NOMO-1 (cell line): ENCODE results near the gene HPGD.

Source experiments
- DNase-seq, 2 experiments: peaks; one replicate each; lab custom pipeline; 2025; ENCODE audit not compliant: unreplicated experiment in 2 of 2; lab: John Stamatoyannopoulos, UW

The HPGD gene

GRCh38 chr4:174522183-174523024 is at the start of gene HPGD:
Gene HPGD, minus strand, starts transcription at chr4:174522488. Its CDS starts 37 bp downstream, at chr4:174522451.
- DNase-seq: peak; percentile 87 to 88

GRCh38 chr4:174564529-174564928 is 42.2 kb upstream of the HPGD start:
- DNase-seq: peak in 1 of 2 experiments; percentile 27

DNA sequence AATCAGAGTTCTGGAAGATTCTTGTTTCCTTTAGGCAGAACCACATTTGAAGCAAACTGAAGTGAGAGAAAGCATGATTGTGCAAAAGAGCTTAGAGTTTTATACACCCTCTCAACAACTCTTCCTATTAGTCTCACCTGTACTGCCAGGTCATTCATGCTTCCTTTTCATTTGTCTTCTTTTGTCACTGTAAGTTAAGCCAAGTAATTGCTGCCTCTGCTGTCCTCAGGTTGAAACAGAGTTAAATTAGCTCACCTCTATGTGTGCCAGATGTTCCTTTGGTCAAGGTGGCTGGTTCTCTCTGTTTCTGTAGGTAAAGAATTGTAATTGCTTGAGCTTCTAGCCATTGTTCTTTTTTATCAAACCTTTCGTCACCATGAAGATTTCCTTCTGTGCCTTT is 41.1 kb upstream of the HPGD start:
- DNase-seq: no peak

DNA sequence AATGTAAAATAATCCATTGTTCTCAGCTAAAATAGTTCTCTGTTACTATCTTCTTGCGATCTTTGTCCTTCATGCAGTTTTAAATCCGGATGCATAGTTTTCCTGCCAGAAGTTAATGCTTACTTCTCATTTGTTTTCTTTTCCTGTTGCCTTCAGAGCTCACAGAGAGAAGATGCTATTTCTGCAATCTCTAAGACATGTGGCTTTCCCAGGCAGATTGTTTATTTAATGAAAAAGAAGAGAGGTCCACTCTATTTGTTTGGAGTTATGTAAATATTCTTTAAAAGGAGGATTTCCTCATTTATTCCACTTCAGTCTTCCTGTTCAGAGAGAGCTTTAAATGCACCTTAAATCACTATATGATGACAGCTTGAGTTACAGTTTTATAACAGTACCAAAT is 39.3 kb upstream of the HPGD start:
- no peak for DNase-seq

DNA sequence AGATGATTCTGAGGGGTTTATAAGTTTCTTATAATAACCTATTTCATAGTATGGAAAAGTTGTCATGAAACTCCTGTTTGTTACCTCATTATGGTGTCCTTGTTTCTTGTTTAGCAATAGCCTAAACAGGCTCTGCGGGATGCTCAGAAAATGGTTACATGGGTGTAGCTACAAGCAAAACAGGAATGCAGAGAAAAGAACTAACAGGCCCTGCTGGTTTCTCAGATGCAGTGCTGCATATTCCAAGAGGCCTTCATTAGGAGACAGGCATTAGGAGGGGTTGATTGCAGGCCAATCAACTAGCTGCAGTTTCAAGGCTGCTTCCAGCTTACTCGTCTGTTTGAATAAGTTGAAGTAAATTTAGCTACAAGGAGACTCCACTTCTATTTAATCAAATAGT is 37.6 kb upstream of the HPGD start:
- DNase-seq: no peak

GRCh38 chr4:174555789-174556630 is 33.7 kb upstream of the HPGD start:
- DNase-seq: no peak

GRCh38 chr4:174554231-174554728 is 32.0 kb upstream of the HPGD start:
- DNase-seq: no peak

- no peak for DNase-seq
These were observed 31.5 kb upstream of the HPGD start for GRCh38 chr4:174553828-174554227.

DNA sequence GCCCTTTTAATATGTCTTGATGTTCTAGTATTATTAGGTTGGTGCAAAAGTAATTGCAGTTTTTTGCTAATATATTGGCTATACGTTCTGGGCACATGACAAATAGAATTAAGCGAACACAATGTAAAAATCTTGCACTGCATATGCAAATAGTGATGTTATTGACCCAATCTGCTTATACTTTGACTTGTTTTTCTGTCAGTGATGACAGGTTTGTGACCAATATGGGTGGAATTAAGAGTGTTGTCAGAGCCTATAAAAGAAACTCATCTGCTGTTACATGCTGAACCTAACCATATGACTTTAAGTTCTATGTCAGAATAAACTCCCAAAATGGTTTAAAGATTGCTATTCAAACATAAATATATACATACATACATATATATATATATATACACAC is 30.7 kb upstream of the HPGD start:
- no peak for DNase-seq

- no peak for DNase-seq
These were observed 28.3 kb upstream of the HPGD start for GRCh38 chr4:174550541-174550940.

DNA sequence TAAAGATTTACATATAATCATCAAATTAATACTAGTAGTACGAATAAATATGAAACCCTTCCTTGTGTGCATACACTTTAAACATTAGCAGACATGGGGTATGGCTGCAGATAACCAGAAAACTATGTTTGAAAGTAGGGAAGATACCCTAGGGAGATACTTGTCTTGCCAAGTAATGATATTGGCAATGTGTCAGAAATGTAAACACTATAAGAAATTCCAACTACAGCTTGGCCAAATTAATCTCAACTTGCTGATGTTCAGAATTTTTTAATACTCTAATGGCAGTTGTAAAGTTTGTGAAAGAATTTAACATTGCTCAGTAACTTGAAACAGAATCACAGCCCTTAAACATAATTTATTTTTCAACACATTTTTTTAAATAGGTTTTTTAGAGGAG is 27.4 kb upstream of the HPGD start:
- DNase-seq: no peak

DNA sequence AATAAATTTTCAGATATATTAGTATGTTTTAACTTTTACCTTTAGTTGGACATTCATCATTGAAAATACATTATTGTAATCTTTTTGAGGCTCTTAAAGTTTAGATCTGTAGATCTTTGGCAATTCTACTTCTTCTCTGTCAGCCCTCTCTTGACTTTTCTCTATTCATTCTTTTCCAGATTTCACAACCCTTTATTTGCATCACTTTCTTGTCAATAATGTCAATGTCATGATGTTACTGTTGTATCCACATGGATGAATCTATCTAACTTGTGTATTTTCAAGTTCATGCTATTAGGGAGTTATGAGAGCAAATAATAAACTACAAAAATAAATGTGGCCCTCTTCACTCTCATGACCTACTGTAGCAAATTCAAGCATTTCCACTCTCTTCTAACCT is 23.0 kb upstream of the HPGD start:
- no peak for DNase-seq

GRCh38 chr4:174544496-174544895 is 22.2 kb upstream of the HPGD start:
- DNase-seq: no peak

- no peak for DNase-seq
These were observed 17.9 kb upstream of the HPGD start for GRCh38 chr4:174540175-174540574.

DNA sequence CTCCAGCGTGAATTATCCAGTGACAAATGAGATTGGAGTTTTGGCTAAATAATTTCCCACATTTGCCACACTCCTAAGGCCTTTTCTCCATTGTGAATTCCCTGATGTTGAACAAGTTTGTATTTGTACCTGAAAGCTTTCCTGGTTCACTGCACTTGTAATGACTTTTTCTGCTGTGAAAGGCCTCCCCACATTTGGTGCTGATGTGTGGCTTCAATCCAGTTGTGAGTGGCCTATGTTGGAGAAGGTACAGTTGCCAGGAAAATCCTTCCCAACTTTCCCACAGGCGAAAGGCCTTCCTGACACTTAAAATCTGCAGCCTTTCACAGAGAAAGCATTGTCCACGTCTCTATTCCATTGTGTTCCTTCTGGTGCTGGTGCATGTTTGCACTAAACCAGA is 17.3 kb upstream of the HPGD start:
- no peak for DNase-seq

DNA sequence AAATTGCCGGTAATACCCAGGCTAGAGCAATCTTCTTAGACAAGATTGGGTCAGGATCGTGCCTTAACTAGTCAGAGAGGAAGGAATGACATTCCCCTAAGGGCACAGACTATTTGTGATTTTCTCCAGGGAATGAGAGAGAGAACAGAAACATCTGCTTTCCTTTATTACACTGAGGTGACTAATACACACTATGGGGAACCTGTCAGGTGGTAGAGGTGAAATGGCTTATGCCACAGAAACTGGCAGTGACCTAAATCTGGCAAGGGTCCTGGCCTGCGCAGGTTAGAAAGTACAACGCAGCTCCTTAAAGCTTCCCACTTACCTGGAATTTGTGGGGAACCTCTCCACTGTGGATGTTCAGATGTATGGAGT is 16.6 kb upstream of the HPGD start:
- no peak for DNase-seq

DNA sequence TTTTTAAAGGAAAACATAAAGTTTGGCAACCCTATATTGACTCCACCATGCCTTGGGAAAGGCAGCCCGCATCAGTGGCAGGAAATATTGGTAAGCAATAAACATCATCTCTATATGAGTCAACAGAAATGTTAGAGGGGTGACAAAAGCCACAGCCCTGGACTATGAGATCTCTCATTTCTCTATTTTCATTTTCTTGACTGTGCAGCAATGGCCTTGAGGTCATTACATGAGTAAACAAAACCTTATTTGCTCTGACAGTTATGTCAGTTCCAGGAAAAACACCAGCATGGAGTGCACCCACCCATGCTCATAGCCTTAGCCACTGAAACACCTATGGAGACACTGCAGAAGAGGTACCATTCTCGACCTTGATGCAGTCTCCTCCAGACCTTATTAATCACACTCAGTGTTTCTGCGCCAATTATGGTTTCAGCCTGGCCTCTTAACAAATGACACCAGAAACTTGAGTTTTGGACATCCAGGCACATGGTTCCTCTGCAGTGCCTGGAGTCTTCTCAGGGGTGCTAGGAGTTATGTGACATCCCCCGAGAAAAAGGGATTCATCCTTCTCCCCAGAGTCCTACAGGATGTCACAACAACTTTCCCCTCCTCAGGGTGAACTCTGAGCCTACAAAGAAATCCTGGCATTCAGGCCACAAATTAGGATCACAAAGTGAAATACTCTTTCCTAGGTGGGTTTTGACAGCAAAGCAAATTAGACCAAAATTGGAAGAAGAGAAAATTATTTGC is 16.0 kb upstream of the HPGD start:
- DNase-seq: peak in 1 of 2 experiments; percentile 7

- no peak for DNase-seq
These were observed 15.3 kb upstream of the HPGD start for GRCh38 chr4:174537634-174538033.

- DNase-seq: no peak
These were observed 12.2 kb upstream of the HPGD start for GRCh38 chr4:174534461-174534860.

GRCh38 chr4:174532445-174532844 is 10.2 kb upstream of the HPGD start:
- no peak for DNase-seq

DNA sequence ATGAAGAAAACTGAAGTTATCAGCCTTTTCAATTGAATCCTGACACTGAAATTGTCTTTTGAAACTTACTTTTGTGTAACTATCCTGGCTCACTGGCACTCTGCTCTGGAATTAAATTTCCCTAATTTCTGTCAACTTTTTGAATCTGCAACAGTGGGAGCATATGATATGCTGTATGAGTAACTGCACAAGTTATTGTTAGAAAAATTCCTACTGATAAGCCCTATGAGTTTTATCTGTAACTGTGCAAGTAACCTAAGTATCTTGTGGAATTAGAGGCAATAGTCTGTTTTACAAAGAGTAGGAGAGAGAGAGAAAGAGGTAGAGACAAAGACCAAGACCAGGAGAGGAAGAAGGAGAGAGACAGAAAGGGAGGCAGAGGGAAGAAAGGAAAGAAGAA is 9.2 kb upstream of the HPGD start:
- DNase-seq: no peak
